ENCODE data around the gene PRR33.

DNA sequence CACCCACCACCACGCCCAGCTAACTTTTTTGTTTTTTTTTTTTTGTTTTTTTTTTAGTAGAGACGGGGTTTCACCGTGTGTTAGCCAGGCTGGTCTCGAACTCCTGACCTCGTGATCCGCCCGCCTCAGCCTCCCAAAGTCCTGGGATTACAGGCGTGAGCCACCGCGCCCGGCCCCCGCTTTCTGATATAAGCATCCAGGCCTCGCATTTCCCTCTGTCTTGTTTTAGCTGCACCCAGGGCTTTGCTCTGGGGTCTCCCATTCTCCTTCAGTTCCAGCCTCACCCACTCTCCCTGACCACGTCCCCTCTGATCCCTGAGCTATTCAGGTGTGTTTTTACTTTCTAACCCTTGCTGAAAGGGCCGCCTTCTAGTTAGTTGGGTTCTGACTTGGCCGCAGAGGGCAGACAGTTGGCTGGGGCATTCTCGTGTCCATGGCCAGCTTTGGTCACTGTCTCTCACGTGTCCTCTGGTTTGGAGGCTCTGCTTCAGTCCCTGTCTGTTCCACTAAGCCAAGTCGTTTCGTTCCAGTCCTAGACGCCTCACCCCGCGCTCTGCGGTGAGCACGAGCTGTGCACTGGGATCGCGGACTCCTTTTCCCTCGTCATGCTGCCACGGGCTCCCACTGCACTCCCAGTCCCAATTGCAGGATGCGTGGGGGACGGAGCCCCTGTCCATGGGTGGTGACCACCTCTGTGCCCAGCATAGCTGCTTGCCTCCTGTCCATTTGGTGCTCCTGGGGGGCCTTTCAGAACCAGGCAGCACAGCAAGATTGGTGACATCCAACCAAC is 21.8 kb upstream of the PRR33 start:
- TF ChIP-seq, protein P1, sequence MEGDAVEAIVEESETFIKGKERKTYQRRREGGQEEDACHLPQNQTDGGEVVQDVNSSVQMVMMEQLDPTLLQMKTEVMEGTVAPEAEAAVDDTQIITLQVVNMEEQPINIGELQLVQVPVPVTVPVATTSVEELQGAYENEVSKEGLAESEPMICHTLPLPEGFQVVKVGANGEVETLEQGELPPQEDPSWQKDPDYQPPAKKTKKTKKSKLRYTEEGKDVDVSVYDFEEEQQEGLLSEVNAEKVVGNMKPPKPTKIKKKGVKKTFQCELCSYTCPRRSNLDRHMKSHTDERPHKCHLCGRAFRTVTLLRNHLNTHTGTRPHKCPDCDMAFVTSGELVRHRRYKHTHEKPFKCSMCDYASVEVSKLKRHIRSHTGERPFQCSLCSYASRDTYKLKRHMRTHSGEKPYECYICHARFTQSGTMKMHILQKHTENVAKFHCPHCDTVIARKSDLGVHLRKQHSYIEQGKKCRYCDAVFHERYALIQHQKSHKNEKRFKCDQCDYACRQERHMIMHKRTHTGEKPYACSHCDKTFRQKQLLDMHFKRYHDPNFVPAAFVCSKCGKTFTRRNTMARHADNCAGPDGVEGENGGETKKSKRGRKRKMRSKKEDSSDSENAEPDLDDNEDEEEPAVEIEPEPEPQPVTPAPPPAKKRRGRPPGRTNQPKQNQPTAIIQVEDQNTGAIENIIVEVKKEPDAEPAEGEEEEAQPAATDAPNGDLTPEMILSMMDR (IDR thresholded peaks at IDR 0.05), result no peak
- TF ChIP-seq POLR2A (IDR thresholded peaks at IDR 0.05), result no peak
